ENCODE measurements around the gene IQCB1. TPM values are rescaled to one million over a fixed set of nuclear protein-coding genes. Genes with fewer than 3 reads are reported as not detected.

IQCB1 gene
- total and polyA plus RNA-seq, 9 of the 15 experiments (the other 6 are each of a cell fraction or from before 2014, with no cell fraction given) = 21.1 to 38.1 (median 27.5) TPM

- TF ChIP-seq, protein P1, sequence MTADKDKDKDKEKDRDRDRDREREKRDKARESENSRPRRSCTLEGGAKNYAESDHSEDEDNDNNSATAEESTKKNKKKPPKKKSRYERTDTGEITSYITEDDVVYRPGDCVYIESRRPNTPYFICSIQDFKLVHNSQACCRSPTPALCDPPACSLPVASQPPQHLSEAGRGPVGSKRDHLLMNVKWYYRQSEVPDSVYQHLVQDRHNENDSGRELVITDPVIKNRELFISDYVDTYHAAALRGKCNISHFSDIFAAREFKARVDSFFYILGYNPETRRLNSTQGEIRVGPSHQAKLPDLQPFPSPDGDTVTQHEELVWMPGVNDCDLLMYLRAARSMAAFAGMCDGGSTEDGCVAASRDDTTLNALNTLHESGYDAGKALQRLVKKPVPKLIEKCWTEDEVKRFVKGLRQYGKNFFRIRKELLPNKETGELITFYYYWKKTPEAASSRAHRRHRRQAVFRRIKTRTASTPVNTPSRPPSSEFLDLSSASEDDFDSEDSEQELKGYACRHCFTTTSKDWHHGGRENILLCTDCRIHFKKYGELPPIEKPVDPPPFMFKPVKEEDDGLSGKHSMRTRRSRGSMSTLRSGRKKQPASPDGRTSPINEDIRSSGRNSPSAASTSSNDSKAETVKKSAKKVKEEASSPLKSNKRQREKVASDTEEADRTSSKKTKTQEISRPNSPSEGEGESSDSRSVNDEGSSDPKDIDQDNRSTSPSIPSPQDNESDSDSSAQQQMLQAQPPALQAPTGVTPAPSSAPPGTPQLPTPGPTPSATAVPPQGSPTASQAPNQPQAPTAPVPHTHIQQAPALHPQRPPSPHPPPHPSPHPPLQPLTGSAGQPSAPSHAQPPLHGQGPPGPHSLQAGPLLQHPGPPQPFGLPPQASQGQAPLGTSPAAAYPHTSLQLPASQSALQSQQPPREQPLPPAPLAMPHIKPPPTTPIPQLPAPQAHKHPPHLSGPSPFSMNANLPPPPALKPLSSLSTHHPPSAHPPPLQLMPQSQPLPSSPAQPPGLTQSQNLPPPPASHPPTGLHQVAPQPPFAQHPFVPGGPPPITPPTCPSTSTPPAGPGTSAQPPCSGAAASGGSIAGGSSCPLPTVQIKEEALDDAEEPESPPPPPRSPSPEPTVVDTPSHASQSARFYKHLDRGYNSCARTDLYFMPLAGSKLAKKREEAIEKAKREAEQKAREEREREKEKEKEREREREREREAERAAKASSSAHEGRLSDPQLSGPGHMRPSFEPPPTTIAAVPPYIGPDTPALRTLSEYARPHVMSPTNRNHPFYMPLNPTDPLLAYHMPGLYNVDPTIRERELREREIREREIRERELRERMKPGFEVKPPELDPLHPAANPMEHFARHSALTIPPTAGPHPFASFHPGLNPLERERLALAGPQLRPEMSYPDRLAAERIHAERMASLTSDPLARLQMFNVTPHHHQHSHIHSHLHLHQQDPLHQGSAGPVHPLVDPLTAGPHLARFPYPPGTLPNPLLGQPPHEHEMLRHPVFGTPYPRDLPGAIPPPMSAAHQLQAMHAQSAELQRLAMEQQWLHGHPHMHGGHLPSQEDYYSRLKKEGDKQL (CRISPR knock-in tag; IDR thresholded peaks at IDR 0.05; ENCODE audit: borderline replicate concordance) = no peak
- TF ChIP-seq KDM4B (IDR thresholded peaks at IDR 0.05; ENCODE audit: borderline replicate concordance in 2 of 2, low read depth in 1 of 2) (no peak), USF2 (CRISPR knock-in tag; IDR thresholded peaks at IDR 0.05) (no peak), BCOR (IDR thresholded peaks at IDR 0.05) (no peak), LCOR (CRISPR knock-in tag; IDR thresholded peaks at IDR 0.05) (peak; percentile 56; the same call in 1 of the 2 replicates), FIP1L1 (IDR thresholded peaks at IDR 0.05; ENCODE audit: low read depth, low read length, poor library complexity, severe bottlenecking) (no peak)
- TF ChIP-seq, protein P2, sequence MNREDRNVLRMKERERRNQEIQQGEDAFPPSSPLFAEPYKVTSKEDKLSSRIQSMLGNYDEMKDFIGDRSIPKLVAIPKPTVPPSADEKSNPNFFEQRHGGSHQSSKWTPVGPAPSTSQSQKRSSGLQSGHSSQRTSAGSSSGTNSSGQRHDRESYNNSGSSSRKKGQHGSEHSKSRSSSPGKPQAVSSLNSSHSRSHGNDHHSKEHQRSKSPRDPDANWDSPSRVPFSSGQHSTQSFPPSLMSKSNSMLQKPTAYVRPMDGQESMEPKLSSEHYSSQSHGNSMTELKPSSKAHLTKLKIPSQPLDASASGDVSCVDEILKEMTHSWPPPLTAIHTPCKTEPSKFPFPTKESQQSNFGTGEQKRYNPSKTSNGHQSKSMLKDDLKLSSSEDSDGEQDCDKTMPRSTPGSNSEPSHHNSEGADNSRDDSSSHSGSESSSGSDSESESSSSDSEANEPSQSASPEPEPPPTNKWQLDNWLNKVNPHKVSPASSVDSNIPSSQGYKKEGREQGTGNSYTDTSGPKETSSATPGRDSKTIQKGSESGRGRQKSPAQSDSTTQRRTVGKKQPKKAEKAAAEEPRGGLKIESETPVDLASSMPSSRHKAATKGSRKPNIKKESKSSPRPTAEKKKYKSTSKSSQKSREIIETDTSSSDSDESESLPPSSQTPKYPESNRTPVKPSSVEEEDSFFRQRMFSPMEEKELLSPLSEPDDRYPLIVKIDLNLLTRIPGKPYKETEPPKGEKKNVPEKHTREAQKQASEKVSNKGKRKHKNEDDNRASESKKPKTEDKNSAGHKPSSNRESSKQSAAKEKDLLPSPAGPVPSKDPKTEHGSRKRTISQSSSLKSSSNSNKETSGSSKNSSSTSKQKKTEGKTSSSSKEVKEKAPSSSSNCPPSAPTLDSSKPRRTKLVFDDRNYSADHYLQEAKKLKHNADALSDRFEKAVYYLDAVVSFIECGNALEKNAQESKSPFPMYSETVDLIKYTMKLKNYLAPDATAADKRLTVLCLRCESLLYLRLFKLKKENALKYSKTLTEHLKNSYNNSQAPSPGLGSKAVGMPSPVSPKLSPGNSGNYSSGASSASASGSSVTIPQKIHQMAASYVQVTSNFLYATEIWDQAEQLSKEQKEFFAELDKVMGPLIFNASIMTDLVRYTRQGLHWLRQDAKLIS (CRISPR knock-in tag; IDR thresholded peaks at IDR 0.05) = no peak
These were observed at the start of gene IQCB1, which contains the start of gene EAF2 (continued) for GRCh38 chr3:121834671-121835464.

Data from K562 (cell line).